ENCODE data around the gene SNX9.

- no peak for TF ChIP-seq CTCF (IDR thresholded peaks at IDR 0.05)
- TF ChIP-seq EZH2 (IDR thresholded peaks at IDR 0.05; ENCODE audit: borderline replicate concordance, insufficient read depth, low read depth, low read length, poor library complexity, severe bottlenecking): no peak
These were observed 119.3 kb downstream of the SNX9 start for GRCh38 chr6:157942351-157942750.

All from B cell (primary cell).